ENCODE results near the gene RAB3C.
"Not testable (repeated sequence)": the region's sequence is repeated elsewhere in the genome, so short reads cannot be mapped to it uniquely, and the experiment has no call there.

RAB3C gene

GRCh38 chr5:58708456-58708855, 125.6 kb downstream of the RAB3C start:
- TF ChIP-seq CTCF (IDR thresholded peaks at IDR 0.05; ENCODE audit: low read depth, low read length) = no peak
- DNase-seq (ENCODE audit: low read depth, low spot score) = no peak
- in situ Hi-C loops (cut with HindIII; ENCODE audit: low sequenced_read_pairs) = no loop called here
- no peak overlapping the region for H3K4me3 ChIP-seq (ENCODE audit: low read depth, low read length)

GRCh38 chr5:58710425-58710824, 127.5 kb downstream of the RAB3C start:
- DNase-seq (ENCODE audit: low read depth, low spot score); in situ Hi-C loops (cut with HindIII; ENCODE audit: low sequenced_read_pairs); H3K4me3 ChIP-seq (ENCODE audit: low read depth, low read length): not testable (repeated sequence)

- TF ChIP-seq CTCF (IDR thresholded peaks at IDR 0.05; ENCODE audit: low read depth, low read length) = no peak
- in situ Hi-C loops (cut with HindIII; ENCODE audit: low sequenced_read_pairs) = no loop called here
- no peak for DNase-seq (ENCODE audit: low read depth, low spot score)
- no peak overlapping the region for H3K4me3 ChIP-seq (ENCODE audit: low read depth, low read length)
These were observed 128.0 kb downstream of the RAB3C start for GRCh38 chr5:58710871-58711270.

GRCh38 chr5:58711965-58712364, 129.1 kb downstream of the RAB3C start:
- in situ Hi-C loops (cut with HindIII; ENCODE audit: low sequenced_read_pairs) = no loop called here
- no peak overlapping the region for H3K4me3 ChIP-seq (ENCODE audit: low read depth, low read length)
- no peak for DNase-seq (ENCODE audit: low read depth, low spot score)
- no peak for TF ChIP-seq CTCF (IDR thresholded peaks at IDR 0.05; ENCODE audit: low read depth, low read length)

- in situ Hi-C loops (cut with HindIII; ENCODE audit: low sequenced_read_pairs) = no loop called here
- DNase-seq (ENCODE audit: low read depth, low spot score) = no peak
- H3K4me3 ChIP-seq (ENCODE audit: low read depth, low read length) = no peak overlapping the region
- TF ChIP-seq CTCF (IDR thresholded peaks at IDR 0.05; ENCODE audit: low read depth, low read length) = no peak
These were observed 131.2 kb downstream of the RAB3C start for GRCh38 chr5:58714046-58714445.

- TF ChIP-seq CTCF (IDR thresholded peaks at IDR 0.05; ENCODE audit: low read depth, low read length) = no peak
- in situ Hi-C loops (cut with HindIII; ENCODE audit: low sequenced_read_pairs) = no loop called here
- no peak overlapping the region for H3K4me3 ChIP-seq (ENCODE audit: low read depth, low read length)
- no peak for DNase-seq (ENCODE audit: low read depth, low spot score)
These were observed 133.3 kb downstream of the RAB3C start for GRCh38 chr5:58715997-58716656.

GRCh38 chr5:58716713-58717112, 133.8 kb downstream of the RAB3C start:
- no peak overlapping the region for H3K4me3 ChIP-seq (ENCODE audit: low read depth, low read length)
- in situ Hi-C loops (cut with HindIII; ENCODE audit: low sequenced_read_pairs) = no loop called here
- no peak for DNase-seq (ENCODE audit: low read depth, low spot score)
- TF ChIP-seq CTCF (IDR thresholded peaks at IDR 0.05; ENCODE audit: low read depth, low read length) = no peak
